Measurements from ENCODE around the gene PPIF. TPM values are rescaled to one million over a fixed set of nuclear protein-coding genes. Genes with fewer than 3 reads are reported as not detected.
"Not testable (repeated sequence)": the region's sequence is repeated elsewhere in the genome, so short reads cannot be mapped to it uniquely, and the experiment has no call there.

Gene PPIF
- total and polyA plus RNA-seq, 2 of the 13 experiments (the other 11 are each of a cell fraction or from before 2014, with no cell fraction given), result 147 to 157 TPM

DNA sequence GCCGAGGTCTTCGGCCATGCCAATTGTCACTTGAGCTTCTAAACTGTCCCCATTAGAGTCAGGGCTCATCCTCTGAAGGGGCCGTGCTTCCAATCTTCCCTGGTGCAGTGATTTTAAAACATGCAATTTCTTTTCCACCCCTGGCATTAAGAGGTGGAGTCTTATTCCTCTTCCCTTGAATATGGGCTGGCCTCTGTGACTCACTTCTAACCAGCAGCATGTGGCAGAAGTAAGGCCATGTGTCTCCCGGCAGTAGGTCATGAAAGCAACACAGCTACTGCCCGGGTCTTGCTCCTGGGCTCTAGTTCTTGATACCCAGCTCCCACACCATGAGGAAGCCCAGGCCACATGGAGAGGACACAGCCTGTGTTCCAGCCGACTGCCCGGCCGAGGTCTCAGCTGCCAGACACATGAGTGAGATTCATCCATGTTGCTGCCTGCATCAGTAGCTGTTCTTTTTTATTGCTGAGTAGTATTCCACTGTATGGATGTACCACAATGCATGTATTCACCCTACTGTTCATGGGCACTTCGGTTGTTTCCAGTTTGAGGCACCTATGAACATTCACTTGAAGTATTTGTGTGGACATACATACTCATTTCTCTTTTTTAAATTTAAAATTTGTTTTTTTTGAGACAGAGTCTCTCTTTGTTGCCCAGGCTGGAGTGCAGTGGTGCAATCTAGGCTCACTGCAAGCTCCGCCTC, 14.5 kb upstream of the PPIF start:
- FAIRE-seq; H3K79me2 ChIP-seq (ENCODE audit: insufficient read depth, low read length); CTCF ChIA-PET (ENCODE audit: low intra/inter-chr PET ratio, low total read pairs); BruUV-seq (replicated peaks); H3K36me3 ChIP-seq (replicated peaks in 1 of 2; ENCODE audit: control insufficient read depth in 1 of 2, insufficient read depth in 2 of 2, low read length in 2 of 2); H3K9me3 ChIP-seq (ENCODE audit: low read length); H3K9ac ChIP-seq (ENCODE audit: insufficient read depth, low read depth, low read length); H2AFZ ChIP-seq (ENCODE audit: low read length); H3K27me3 ChIP-seq (ENCODE audit: control insufficient read depth in 1 of 2, insufficient read depth in 2 of 2, low read length in 2 of 2); in situ Hi-C loops (cut with HindIII; ENCODE audit: extremely low pct_ligation_motif_present, low pct_unique_long_range_greater_than_20kb); DNase-seq (ENCODE audit: low spot score); H3K27ac ChIP-seq (ENCODE audit: extremely low read length, insufficient read depth, low read length); H3K4me2 ChIP-seq (ENCODE audit: low read depth, low read length); ATAC-seq; intact Hi-C loops (cut with micrococcal nuclease; ENCODE audit: unreplicated experiment); POLR2A ChIA-PET; H3K4me3 ChIP-seq (replicated peaks in 1 of 3; ENCODE audit: insufficient read depth in 1 of 3, low read depth in 2 of 3, low read length in 3 of 3); H4K20me1 ChIP-seq (ENCODE audit: insufficient read depth, low read length): not testable (repeated sequence)
- WGBS (ENCODE audit: low lambda C conversion rate), result 85% methylated on average over 2 of the region's 10 CpGs
- H3K4me1 ChIP-seq (ENCODE audit: insufficient read depth, low read length), result peaks cover 62% of the 10 kb centered on the region

DNA sequence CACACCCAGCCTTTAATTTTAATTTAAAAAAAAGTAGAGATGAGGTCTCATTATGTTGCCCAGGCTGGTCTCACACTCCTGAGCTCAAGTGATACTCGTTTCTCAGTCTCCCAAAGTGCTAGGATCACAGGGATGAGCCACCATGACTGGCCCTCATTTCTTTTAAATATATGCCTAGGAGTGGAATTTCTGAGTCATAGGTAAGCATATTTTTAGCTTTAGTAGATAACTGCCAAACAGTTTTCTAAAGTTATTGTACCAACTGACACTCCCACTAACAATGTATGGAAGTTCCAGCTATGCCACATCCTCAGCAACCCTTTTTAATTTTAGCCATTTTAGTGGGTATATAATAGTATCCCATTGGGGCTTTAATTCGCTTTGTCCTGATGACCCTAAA, 13.8 kb upstream of the PPIF start:
- intact Hi-C loops (cut with micrococcal nuclease; ENCODE audit: unreplicated experiment) (no loop called here), in situ Hi-C loops (cut with HindIII; ENCODE audit: extremely low pct_ligation_motif_present, low pct_unique_long_range_greater_than_20kb) (no loop called here)
- H2AFZ ChIP-seq (ENCODE audit: low read length), result no peak overlapping the region
- CTCF ChIA-PET (ENCODE audit: low intra/inter-chr PET ratio, low total read pairs), result no interaction called here
- 91% methylated on average over 2 of the region's 2 CpGs for WGBS (ENCODE audit: low lambda C conversion rate)
- ATAC-seq (no peak), DNase-seq (ENCODE audit: low spot score) (no peak), FAIRE-seq (no peak)
- no peaks in the 10 kb centered on the region for H3K36me3 ChIP-seq (replicated peaks in 1 of 2; ENCODE audit: control insufficient read depth in 1 of 2, insufficient read depth in 2 of 2, low read length in 2 of 2)
- peaks cover 61% of the 10 kb centered on the region for H3K4me1 ChIP-seq (ENCODE audit: insufficient read depth, low read length)
- no TSS peak for BruUV-seq (replicated peaks)
- H3K9me3 ChIP-seq (ENCODE audit: low read length), result no peaks in the 10 kb centered on the region
- no peak overlapping the region for H3K4me3 ChIP-seq (replicated peaks in 1 of 3; ENCODE audit: insufficient read depth in 1 of 3, low read depth in 2 of 3, low read length in 3 of 3)
- no peak overlapping the region for H3K4me2 ChIP-seq (ENCODE audit: low read depth, low read length)
- no peaks in the 10 kb centered on the region for H3K27me3 ChIP-seq (ENCODE audit: control insufficient read depth in 1 of 2, insufficient read depth in 2 of 2, low read length in 2 of 2)
- no peaks in the 10 kb centered on the region for H4K20me1 ChIP-seq (ENCODE audit: insufficient read depth, low read length)
- H3K9ac ChIP-seq (ENCODE audit: insufficient read depth, low read depth, low read length), result no peak overlapping the region
- H3K79me2 ChIP-seq (ENCODE audit: insufficient read depth, low read length), result no peaks in the 10 kb centered on the region
- POLR2A ChIA-PET, result interaction anchor here (5.3 kb wide), 1 partner anchor 14 kb away, joined by 134 read pairs; the partner anchor contains the start of gene PPIF
- no peak overlapping the region for H3K27ac ChIP-seq (ENCODE audit: extremely low read length, insufficient read depth, low read length)
- TF ChIP-seq, protein P1, sequence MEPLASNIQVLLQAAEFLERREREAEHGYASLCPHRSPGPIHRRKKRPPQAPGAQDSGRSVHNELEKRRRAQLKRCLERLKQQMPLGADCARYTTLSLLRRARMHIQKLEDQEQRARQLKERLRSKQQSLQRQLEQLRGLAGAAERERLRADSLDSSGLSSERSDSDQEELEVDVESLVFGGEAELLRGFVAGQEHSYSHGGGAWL (CRISPR knock-in tag; IDR thresholded peaks at IDR 0.05), result no peak
- TF ChIP-seq, protein P2, sequence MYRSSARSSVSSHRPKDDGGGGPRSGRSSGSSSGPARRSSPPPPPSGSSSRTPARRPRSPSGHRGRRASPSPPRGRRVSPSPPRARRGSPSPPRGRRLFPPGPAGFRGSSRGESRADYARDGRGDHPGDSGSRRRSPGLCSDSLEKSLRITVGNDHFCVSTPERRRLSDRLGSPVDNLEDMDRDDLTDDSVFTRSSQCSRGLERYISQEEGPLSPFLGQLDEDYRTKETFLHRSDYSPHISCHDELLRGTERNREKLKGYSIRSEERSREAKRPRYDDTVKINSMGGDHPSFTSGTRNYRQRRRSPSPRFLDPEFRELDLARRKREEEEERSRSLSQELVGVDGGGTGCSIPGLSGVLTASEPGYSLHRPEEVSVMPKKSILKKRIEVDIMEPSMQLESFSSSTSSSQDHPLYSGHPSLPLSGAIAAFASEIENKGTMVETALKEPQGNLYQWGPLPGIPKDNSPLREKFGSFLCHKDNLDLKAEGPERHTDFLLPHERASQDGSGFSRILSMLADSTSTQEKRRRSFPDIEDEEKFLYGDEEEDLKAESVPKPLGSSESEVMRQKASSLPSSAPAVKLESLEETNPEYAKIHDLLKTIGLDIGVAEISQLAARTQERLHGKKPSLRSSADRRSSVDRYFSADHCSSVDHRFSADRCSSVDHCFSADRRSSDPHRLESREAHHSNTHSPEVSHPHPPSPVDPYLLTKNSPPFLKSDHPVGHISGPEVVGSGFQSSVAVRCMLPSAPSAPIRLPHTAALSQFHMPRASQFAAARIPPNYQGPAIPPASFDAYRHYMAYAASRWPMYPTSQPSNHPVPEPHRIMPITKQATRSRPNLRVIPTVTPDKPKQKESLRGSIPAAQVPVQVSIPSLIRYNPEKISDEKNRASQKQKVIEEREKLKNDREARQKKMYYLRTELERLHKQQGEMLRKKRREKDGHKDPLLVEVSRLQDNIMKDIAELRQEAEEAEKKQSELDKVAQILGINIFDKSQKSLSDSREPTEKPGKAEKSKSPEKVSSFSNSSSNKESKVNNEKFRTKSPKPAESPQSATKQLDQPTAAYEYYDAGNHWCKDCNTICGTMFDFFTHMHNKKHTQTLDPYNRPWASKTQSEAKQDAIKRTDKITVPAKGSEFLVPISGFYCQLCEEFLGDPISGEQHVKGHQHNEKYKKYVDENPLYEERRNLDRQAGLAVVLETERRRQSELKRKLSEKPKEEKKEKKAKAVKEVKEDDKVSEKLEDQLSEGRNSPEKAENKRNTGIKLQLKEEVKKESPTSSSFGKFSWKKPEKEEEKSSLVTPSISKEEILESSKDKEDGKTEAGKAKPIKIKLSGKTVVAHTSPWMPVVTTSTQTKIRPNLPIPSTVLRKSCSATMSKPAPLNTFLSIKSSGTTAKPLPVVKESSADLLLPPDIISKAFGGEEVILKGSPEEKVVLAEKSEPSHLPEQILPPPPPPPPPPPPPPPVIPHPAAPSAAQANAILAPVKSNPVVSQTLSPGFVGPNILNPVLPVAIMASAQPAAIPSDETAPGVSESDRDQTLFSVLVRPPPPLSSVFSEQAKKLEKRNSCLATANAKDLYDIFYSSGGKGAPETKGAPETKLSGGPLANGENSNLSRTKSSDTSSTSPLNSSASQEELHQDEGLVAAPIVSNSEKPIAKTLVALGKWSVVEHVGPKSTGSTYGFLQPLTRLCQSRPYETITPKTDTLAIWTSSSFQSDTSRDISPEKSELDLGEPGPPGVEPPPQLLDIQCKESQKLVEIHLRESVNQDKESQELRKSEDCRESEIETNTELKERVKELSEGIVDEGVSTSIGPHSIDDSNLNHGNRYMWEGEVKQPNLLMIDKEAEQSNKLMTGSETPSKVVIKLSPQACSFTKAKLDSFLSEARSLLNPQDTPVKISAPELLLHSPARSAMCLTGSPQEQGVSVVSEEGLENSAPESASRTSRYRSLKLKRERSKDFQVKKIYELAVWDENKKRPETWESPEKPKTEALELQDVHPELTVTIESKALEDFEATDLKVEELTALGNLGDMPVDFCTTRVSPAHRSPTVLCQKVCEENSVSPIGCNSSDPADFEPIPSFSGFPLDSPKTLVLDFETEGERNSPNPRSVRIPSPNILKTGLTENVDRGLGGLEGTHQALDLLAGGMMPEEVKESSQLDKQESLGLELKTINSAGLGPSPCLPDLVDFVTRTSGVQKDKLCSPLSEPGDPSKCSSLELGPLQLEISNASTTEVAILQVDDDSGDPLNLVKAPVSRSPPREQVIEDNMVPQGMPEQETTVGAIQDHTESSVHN (CRISPR knock-in tag; IDR thresholded peaks at IDR 0.05), result no peak
- no peak for TF ChIP-seq ZNF567 (CRISPR knock-in tag; IDR thresholded peaks at IDR 0.05; ENCODE audit: borderline replicate concordance)
- TF ChIP-seq ZNF430 (CRISPR knock-in tag; IDR thresholded peaks at IDR 0.05), result no peak
- TF ChIP-seq ZNF569 (CRISPR knock-in tag; IDR thresholded peaks at IDR 0.05; ENCODE audit: borderline replicate concordance), result no peak
- TF ChIP-seq ZNF557 (CRISPR knock-in tag; IDR thresholded peaks at IDR 0.05), result no peak
- TF ChIP-seq, protein P3, sequence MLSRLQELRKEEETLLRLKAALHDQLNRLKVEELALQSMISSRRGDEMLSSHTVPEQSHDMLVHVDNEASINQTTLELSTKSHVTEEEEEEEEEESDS (CRISPR knock-in tag; IDR thresholded peaks at IDR 0.05; ENCODE audit: borderline replicate concordance), result no peak

All from HepG2 (cell line).